ENCODE measurements around the gene NDFIP2. TPM values are rescaled to one million over a fixed set of nuclear protein-coding genes. Genes with fewer than 3 reads are reported as not detected.

Gene NDFIP2
- total and polyA plus RNA-seq, 2 donors (not counting 3 experiments of a cell fraction or from before 2014, with no cell fraction given) = 7.9 to 18.5 TPM

- H3K9ac ChIP-seq (replicated peaks; ENCODE audit: extremely low read depth, insufficient read depth, low read length) = no peak overlapping the region
- intact Hi-C loops (cut with micrococcal nuclease) = no loop called here
- H3K4me2 ChIP-seq (ENCODE audit: insufficient read depth, low read length) = no peak overlapping the region
- H4K20me1 ChIP-seq (replicated peaks; ENCODE audit: control insufficient read depth, extremely low read depth, insufficient read depth, low read length) = no peaks in the 10 kb centered on the region
- no peaks in the 10 kb centered on the region for H3K27me3 ChIP-seq (ENCODE audit: control insufficient read depth in 2 of 2, insufficient read depth in 2 of 2, low read length in 2 of 2)
- no peaks in the 10 kb centered on the region for H3K36me3 ChIP-seq (ENCODE audit: control insufficient read depth in 2 of 2, extremely low read depth in 1 of 2, insufficient read depth in 2 of 2, low read length in 2 of 2)
- ChIA-PET POLR2A (interaction anchor here (0.7 kb wide), 1 partner anchor 11 kb away, joined by 3 read pairs; no protein-coding TSS in a partner anchor), CTCF (interaction anchor here (2.1 to 3.6 kb wide), 2 partner anchors 10 to 22 kb away, joined by 7 to 21 read pairs; no protein-coding TSS in a partner anchor)
- DNase-seq (ENCODE audit: low read depth, low spot score) = no peak
- no peaks in the 10 kb centered on the region for H3K79me2 ChIP-seq (ENCODE audit: control insufficient read depth, insufficient read depth, low read length)
- BruUV-seq (replicated peaks) = no TSS peak
- H3K9me1 ChIP-seq (replicated peaks; ENCODE audit: control insufficient read depth, extremely low read depth, insufficient read depth, low read length) = no peaks in the 10 kb centered on the region
- H2AFZ ChIP-seq (ENCODE audit: low read depth, low read length) = no peak overlapping the region
- H3K27ac ChIP-seq (ENCODE audit: insufficient read depth, low read depth, low read length) = no peak overlapping the region
- dilution Hi-C loops (cut with MboI; ENCODE audit: extremely low pct_ligation_motif_present, low sequenced_read_pairs) = no loop called here
- no peak for TF ChIP-seq MYC (IDR thresholded peaks at IDR 0.05; ENCODE audit: low read depth, low read length)
- TF ChIP-seq POLR2A (IDR thresholded peaks at IDR 0.05; ENCODE audit: low read depth, low read length) = no peak
- no peak for TF ChIP-seq EZH2 (IDR thresholded peaks at IDR 0.05; ENCODE audit: borderline replicate concordance, low read depth, low read length, severe bottlenecking)
- no peak for TF ChIP-seq JUN (IDR thresholded peaks at IDR 0.05; ENCODE audit: borderline replicate concordance, insufficient read depth, insufficient read length, low read depth)
- TF ChIP-seq POLR2AphosphoS5 (IDR thresholded peaks at IDR 0.05; ENCODE audit: insufficient read depth, low read depth, low read length) = no peak
- no peak for TF ChIP-seq MAX (IDR thresholded peaks at IDR 0.05; ENCODE audit: insufficient read depth, insufficient read length)
- TF ChIP-seq CTCF (IDR thresholded peaks at IDR 0.05; ENCODE audit: extremely low read depth in 1 of 2, insufficient read depth in 1 of 2, low read depth in 1 of 2, low read length in 2 of 2) = no peak
- TF ChIP-seq GATA2 (IDR thresholded peaks at IDR 0.05; ENCODE audit: insufficient read depth, insufficient read length, low read depth, low read length) = no peak
- no peak for TF ChIP-seq FOS (IDR thresholded peaks at IDR 0.05; ENCODE audit: borderline replicate concordance, insufficient read depth, low read length)
- FAIRE-seq = no peak
- H3K9me3 ChIP-seq (replicated peaks; ENCODE audit: control insufficient read depth, insufficient read depth, low read length) = no peaks in the 10 kb centered on the region
- H3K4me1 ChIP-seq (ENCODE audit: control insufficient read depth, extremely low read depth, insufficient read depth, low read length) = peaks cover 6% of the 10 kb centered on the region
- no peak overlapping the region for H3K4me3 ChIP-seq (replicated peaks in 1 of 3; ENCODE audit: insufficient read depth in 1 of 3, low read depth in 1 of 3, low read length in 3 of 3)
Observed at GRCh38 chr13:79445968-79446645, 34.8 kb upstream of the NDFIP2 start.

Data from endothelial cell of umbilical vein (primary cell).